Endothelial cell of umbilical vein (primary cell): Measurements from ENCODE around the gene EPB41L1. TPM values are rescaled to one million over a fixed set of nuclear protein-coding genes. Genes with fewer than 3 reads are reported as not detected.

Source experiments
- BruUV-seq: library from RNA; stranded (reverse); fragments of 400-500 nt; replicated peaks from 2 replicates; lab custom pipeline; 2021; lab: Mats Ljungman, UMichigan
- CTCF ChIA-PET: fragments of 300-600, 350-600 bp; sonication (Branson Sonifier 250); formaldehyde crosslinking; loops from one replicate; lab custom pipeline; 2021; ENCODE audit warnings: antibody characterized with exemption, inconsistent platforms; lab: Charles Lee
- POLR2A ChIA-PET: fragments of 300-600, 350-600 bp; sonication (Branson Sonifier 250); formaldehyde crosslinking; loops from one replicate; lab custom pipeline; 2021; ENCODE audit warnings: antibody characterized with exemption, inconsistent platforms; lab: Charles Lee
- DNase-seq: peaks from one replicate; pipeline ENCODE4 v3.0.0-alpha.2; 2011; ENCODE audit warnings: low read depth, low spot score
- FAIRE-seq: peaks from 2 replicates; lab custom pipeline; 2011; peaks lifted over from hg19 to GRCh38; lab: Jason Lieb, UNC
- H2AFZ ChIP-seq: 2 replicates; pipeline ENCODE4 v1.6.0; 2012; ENCODE audit warnings: low read depth, low read length, control low read depth, inconsistent platforms
- H3K27ac ChIP-seq: 2 replicates; pipeline ENCODE4 v1.5.1; 2011; ENCODE audit warnings: low read depth, mild to moderate bottlenecking, control low read depth, low read length, moderate library complexity; ENCODE audit not compliant: insufficient read depth
- H3K27me3 ChIP-seq, 2 experiments: 2 replicates each; pipeline versions ENCODE4 v1.6.0 to v1.6.1; 2011; ENCODE audit warnings: low read length in 2 of 2, mixed read lengths in 1 of 2; ENCODE audit not compliant: control insufficient read depth in 2 of 2, insufficient read depth in 2 of 2
- H3K36me3 ChIP-seq, 2 experiments: 2 replicates in 1 of 2; 3 replicates in 1 of 2; pipeline ENCODE4 v1.5.1; 2011; ENCODE audit warnings: low read length in 2 of 2, mild to moderate bottlenecking in 1 of 2, moderate library complexity in 1 of 2; ENCODE audit not compliant: control insufficient read depth in 2 of 2, insufficient read depth in 2 of 2; ENCODE audit errors: extremely low read depth in 1 of 2
- H3K4me1 ChIP-seq: 3 replicates; pipeline ENCODE4 v1.5.1; 2011; ENCODE audit warnings: mild to moderate bottlenecking, low read length; ENCODE audit not compliant: control insufficient read depth, insufficient read depth; ENCODE audit errors: extremely low read depth
- H3K4me2 ChIP-seq: 2 replicates; pipeline ENCODE4 v1.6.1; 2011; ENCODE audit warnings: low read length, control low read depth, mixed read lengths; ENCODE audit not compliant: insufficient read depth
- H3K4me3 ChIP-seq, 3 experiments: fragments of 200-600 bp in 1 of 3; sonication (generic), shearing (Covaris generic) in 1 of 3; replicated peaks in 1 of 3; 2 replicates each; pipeline ENCODE4 v1.5.1; 2011 to 2016; ENCODE audit warnings: control low read depth in 3 of 3, low read length in 3 of 3, mild to moderate bottlenecking in 2 of 3, inconsistent platforms in 1 of 3, low read depth in 1 of 3, moderate library complexity in 1 of 3; ENCODE audit not compliant: insufficient read depth in 1 of 3
- H3K79me2 ChIP-seq: 2 replicates; pipeline ENCODE4 v1.6.0; 2012; ENCODE audit warnings: low read length, inconsistent platforms; ENCODE audit not compliant: control insufficient read depth, insufficient read depth
- H3K9ac ChIP-seq: replicated peaks from 2 replicates; pipeline ENCODE3; 2011; ENCODE audit warnings: low read length, control low read depth; ENCODE audit not compliant: insufficient read depth; ENCODE audit errors: extremely low read depth
- H3K9me1 ChIP-seq: replicated peaks from 3 replicates; pipeline ENCODE4 v1.6.0; 2011; ENCODE audit warnings: mild to moderate bottlenecking, low read length; ENCODE audit not compliant: control insufficient read depth, insufficient read depth; ENCODE audit errors: extremely low read depth
- H3K9me3 ChIP-seq: replicated peaks from 2 replicates; pipeline ENCODE4 v1.5.1; 2012; ENCODE audit warnings: low read length, inconsistent platforms; ENCODE audit not compliant: control insufficient read depth, insufficient read depth
- H4K20me1 ChIP-seq: replicated peaks from 2 replicates; pipeline ENCODE3; 2011; ENCODE audit warnings: mild to moderate bottlenecking, low read length; ENCODE audit not compliant: control insufficient read depth, insufficient read depth; ENCODE audit errors: extremely low read depth
- EZH2 ChIP-seq: IDR thresholded peaks from 2 replicates; pipeline ENCODE4 v1.6.1; 2012; ENCODE audit warnings: borderline replicate concordance, low read depth, mild to moderate bottlenecking, moderate library complexity, low read length, inconsistent platforms; ENCODE audit not compliant: severe bottlenecking
- FOS ChIP-seq: IDR thresholded peaks from 2 replicates; pipeline ENCODE4 v1.6.1; 2011; ENCODE audit warnings: mild to moderate bottlenecking, low read length, moderate library complexity, borderline replicate concordance; ENCODE audit not compliant: insufficient read depth
- GATA2 ChIP-seq: IDR thresholded peaks from 2 replicates; pipeline ENCODE4 v1.7.0; 2011; ENCODE audit warnings: low read depth, mild to moderate bottlenecking, moderate library complexity, mixed read lengths, low read length; ENCODE audit not compliant: insufficient read length, insufficient read depth
- JUN ChIP-seq: IDR thresholded peaks from 2 replicates; pipeline ENCODE4 v1.6.1; 2011; ENCODE audit warnings: borderline replicate concordance, low read depth; ENCODE audit not compliant: insufficient read length, insufficient read depth
- MYC ChIP-seq: IDR thresholded peaks from one replicate; pipeline ENCODE4 v1.6.1; 2011; ENCODE audit warnings: mild to moderate bottlenecking, low read depth, low read length
- POLR2A ChIP-seq: IDR thresholded peaks from 2 replicates; pipeline ENCODE4 v1.6.1; 2012; ENCODE audit warnings: low read depth, mild to moderate bottlenecking, control low read depth, low read length
- POLR2AphosphoS5 ChIP-seq: IDR thresholded peaks from 2 replicates; pipeline ENCODE4 v1.6.1; 2012; ENCODE audit warnings: low read depth, mild to moderate bottlenecking, control low read depth, low read length, moderate library complexity; ENCODE audit not compliant: insufficient read depth
- dilution Hi-C: fragments of 300-500 bp; cut with MboI; formaldehyde crosslinking; loops from one replicate; pipeline ENCODE4 v1.15.0; 2019; ENCODE audit warnings: low sequenced_read_pairs; ENCODE audit not compliant: extremely low pct_ligation_motif_present
- intact Hi-C: fragments of 100-400 bp; cut with micrococcal nuclease; formaldehyde crosslinking; loops from one replicate; pipeline ENCODE4 v1.10.0; 2022
- polyA plus RNA-seq, 4 experiments: library from polyadenylated mRNA; depleted of rRNA in 3 of 4; stranded (reverse) in 3 of 4; unstranded in 1 of 4; fragments of >200 nt; gene quantifications; 2 replicates each; pipeline versions ENCODE4 v1.2.1 to v1.2.3, GENCODE V29; 2011 to 2012; ENCODE audit warnings: missing spikeins in 1 of 4
- total RNA-seq: library from RNA; stranded (reverse); gene quantifications from 2 replicates; pipeline ENCODE4 v1.2.3, GENCODE V29; 2021
- TF ChIP-seq, protein P1 (sequence below), 2 donors: IDR thresholded peaks; 1 replicate in 1 of 2; 2 replicates in 1 of 2; pipeline ENCODE4 v1.5.1; 2011; ENCODE audit warnings: low read length in 2 of 2, mild to moderate bottlenecking in 2 of 2, moderate library complexity in 2 of 2, control low read depth in 1 of 2, inconsistent platforms in 1 of 2, low read depth in 1 of 2; ENCODE audit not compliant: insufficient read depth in 1 of 2; ENCODE audit errors: extremely low read depth in 1 of 2
- TF ChIP-seq, protein P2 (sequence below): IDR thresholded peaks from 2 replicates; pipeline ENCODE4 v1.6.1; 2011; ENCODE audit not compliant: insufficient read depth, insufficient read length

The EPB41L1 gene
- total and polyA plus RNA-seq, 2 donors (not counting 3 experiments of a cell fraction or from before 2014, with no cell fraction given): 6.1 to 12.2 TPM

DNA sequence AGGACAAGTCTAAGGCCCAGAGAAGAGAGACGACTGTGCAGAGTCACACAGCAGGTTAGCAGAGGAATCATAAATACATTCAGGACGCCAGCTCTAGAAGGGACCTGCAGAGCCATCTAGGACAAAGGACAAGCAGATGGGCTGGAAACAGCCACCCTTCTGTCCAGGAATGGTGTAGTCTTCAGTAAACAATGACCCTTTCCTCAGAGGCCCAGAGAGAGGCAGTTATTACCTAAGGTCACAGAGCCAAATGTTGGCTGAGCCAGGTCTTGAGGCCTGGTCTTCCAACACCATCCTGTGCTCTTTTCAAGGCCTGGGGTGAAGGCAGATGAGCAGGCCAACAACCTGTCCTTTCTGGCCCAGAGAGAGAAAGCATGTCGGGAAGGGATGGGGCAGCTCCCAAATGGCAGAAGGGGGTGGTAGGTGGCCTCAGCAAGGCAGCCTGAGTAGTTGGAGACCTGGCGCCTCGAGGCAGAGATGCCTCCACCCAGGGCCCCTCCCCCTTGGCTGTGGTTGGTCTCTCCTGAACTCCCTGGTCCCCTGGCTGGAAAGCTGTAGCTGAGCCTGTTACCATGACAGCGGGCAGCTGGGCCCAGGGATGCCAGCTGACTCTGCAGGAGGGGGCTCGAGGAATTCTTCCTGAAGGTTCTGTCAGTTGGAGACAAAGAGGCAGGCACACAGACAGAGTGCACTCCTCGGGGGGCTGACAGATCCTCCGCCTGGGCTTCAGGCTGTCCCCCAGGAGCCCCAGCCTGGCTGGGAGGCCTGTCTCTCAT is 24.8 kb downstream of the EPB41L1 start:
- Histone ChIP-seq H4K20me1 (no peaks in the 10 kb centered on the region), H3K9ac (no peak overlapping the region), H3K79me2 (no peaks in the 10 kb centered on the region), H3K4me1 (peaks cover 7% of the 10 kb centered on the region), H3K27me3 (no peaks in the 10 kb centered on the region), H3K4me3 (no peak overlapping the region), H3K9me1 (no peaks in the 10 kb centered on the region), H3K27ac (no peak overlapping the region), H2AFZ (no peak overlapping the region), H3K36me3 (no peaks in the 10 kb centered on the region), H3K9me3 (no peaks in the 10 kb centered on the region), H3K4me2 (no peak overlapping the region)
- no TSS peak for BruUV-seq
- TF ChIP-seq, protein P1, sequence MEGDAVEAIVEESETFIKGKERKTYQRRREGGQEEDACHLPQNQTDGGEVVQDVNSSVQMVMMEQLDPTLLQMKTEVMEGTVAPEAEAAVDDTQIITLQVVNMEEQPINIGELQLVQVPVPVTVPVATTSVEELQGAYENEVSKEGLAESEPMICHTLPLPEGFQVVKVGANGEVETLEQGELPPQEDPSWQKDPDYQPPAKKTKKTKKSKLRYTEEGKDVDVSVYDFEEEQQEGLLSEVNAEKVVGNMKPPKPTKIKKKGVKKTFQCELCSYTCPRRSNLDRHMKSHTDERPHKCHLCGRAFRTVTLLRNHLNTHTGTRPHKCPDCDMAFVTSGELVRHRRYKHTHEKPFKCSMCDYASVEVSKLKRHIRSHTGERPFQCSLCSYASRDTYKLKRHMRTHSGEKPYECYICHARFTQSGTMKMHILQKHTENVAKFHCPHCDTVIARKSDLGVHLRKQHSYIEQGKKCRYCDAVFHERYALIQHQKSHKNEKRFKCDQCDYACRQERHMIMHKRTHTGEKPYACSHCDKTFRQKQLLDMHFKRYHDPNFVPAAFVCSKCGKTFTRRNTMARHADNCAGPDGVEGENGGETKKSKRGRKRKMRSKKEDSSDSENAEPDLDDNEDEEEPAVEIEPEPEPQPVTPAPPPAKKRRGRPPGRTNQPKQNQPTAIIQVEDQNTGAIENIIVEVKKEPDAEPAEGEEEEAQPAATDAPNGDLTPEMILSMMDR (IDR thresholded peaks at IDR 0.05; ENCODE audit: extremely low read depth in 1 of 2, insufficient read depth in 1 of 2, low read depth in 1 of 2, low read length in 2 of 2): no peak
- TF ChIP-seq JUN: no peak
- no peak for TF ChIP-seq EZH2
- TF ChIP-seq, protein P2, sequence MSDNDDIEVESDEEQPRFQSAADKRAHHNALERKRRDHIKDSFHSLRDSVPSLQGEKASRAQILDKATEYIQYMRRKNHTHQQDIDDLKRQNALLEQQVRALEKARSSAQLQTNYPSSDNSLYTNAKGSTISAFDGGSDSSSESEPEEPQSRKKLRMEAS: no peak
- TF ChIP-seq POLR2A: no peak
- TF ChIP-seq FOS: no peak
- TF ChIP-seq MYC: no peak
- no peak for TF ChIP-seq POLR2AphosphoS5
- TF ChIP-seq GATA2: no peak
- dilution Hi-C loops: no loop called here
- no peak for FAIRE-seq
- POLR2A ChIA-PET: no interaction called here
- CTCF ChIA-PET: interaction anchor here (1.0 to 2.8 kb wide), 4 partner anchors 10 to 39 kb away, joined by 3 to 7 read pairs (median 4); no protein-coding TSS in a partner anchor
- intact Hi-C loops: no loop called here
- no peak for DNase-seq
